Mesenchymal stem cell (in vitro differentiated cells and primary cell): Measurements from ENCODE around the gene CDC5L.

Experiments used
- DNase-seq: peaks from one replicate; pipeline ENCODE4 v3.0.0-alpha.2; 2013
- H2AFZ ChIP-seq: one replicate; pipeline ENCODE4 v1.6.1; 2013; ENCODE audit warnings: low read depth, mild to moderate bottlenecking, control low read depth, inconsistent platforms, low read length, moderate library complexity
- H2AK5ac ChIP-seq: 2 replicates; pipeline ENCODE4 v1.6.1; 2013; ENCODE audit warnings: low read length, moderate library complexity, mild to moderate bottlenecking, inconsistent platforms; ENCODE audit not compliant: severe bottlenecking
- H2BK120ac ChIP-seq: one replicate; pipeline ENCODE4 v1.6.1; 2013; ENCODE audit warnings: low read depth, mild to moderate bottlenecking, inconsistent platforms, low read length, moderate library complexity
- H2BK12ac ChIP-seq, 2 experiments: one replicate each; pipeline ENCODE4 v1.6.1; 2013; ENCODE audit warnings: inconsistent platforms in 2 of 2, low read length in 2 of 2, mild to moderate bottlenecking in 2 of 2, moderate library complexity in 2 of 2, control low read depth in 1 of 2
- H2BK15ac ChIP-seq: one replicate; pipeline ENCODE4 v1.6.1; 2013; ENCODE audit warnings: mild to moderate bottlenecking, low read depth, inconsistent platforms; ENCODE audit not compliant: poor library complexity, severe bottlenecking
- H2BK5ac ChIP-seq: 2 replicates; pipeline ENCODE4 v1.6.1; 2013; ENCODE audit warnings: low read depth, mild to moderate bottlenecking, low read length, control low read depth, inconsistent platforms; ENCODE audit not compliant: poor library complexity, severe bottlenecking
- H3K14ac ChIP-seq, 2 experiments: one replicate each; pipeline ENCODE4 v1.6.1; 2013; ENCODE audit warnings: inconsistent platforms in 2 of 2, low read length in 2 of 2, control low read depth in 1 of 2, mild to moderate bottlenecking in 1 of 2, moderate library complexity in 1 of 2
- H3K18ac ChIP-seq, 2 experiments: one replicate each; pipeline ENCODE4 v1.6.1; 2013; ENCODE audit warnings: inconsistent platforms in 2 of 2, low read length in 2 of 2, control low read depth in 1 of 2, low read depth in 1 of 2, mild to moderate bottlenecking in 1 of 2
- H3K23ac ChIP-seq, 2 experiments: one replicate each; pipeline ENCODE4 v1.6.1; 2013; ENCODE audit warnings: inconsistent platforms in 2 of 2, low read length in 2 of 2, mild to moderate bottlenecking in 2 of 2, moderate library complexity in 2 of 2, control low read depth in 1 of 2
- H3K27ac ChIP-seq: 2 replicates; pipeline ENCODE4 v1.5.1; 2013; ENCODE audit warnings: mild to moderate bottlenecking, moderate library complexity, low read length, control low read depth, inconsistent platforms; ENCODE audit not compliant: poor library complexity, severe bottlenecking
- H3K27me3 ChIP-seq, 2 experiments: 2 replicates each; pipeline versions ENCODE4 v1.6.1 to v1.7.0; 2013; ENCODE audit warnings: low read length in 2 of 2, mild to moderate bottlenecking in 2 of 2, moderate library complexity in 2 of 2, control low read depth in 1 of 2, inconsistent platforms in 1 of 2; ENCODE audit not compliant: control insufficient read depth in 1 of 2, insufficient read depth in 1 of 2
- H3K36me3 ChIP-seq, 2 experiments: 2 replicates each; pipeline versions ENCODE4 v1.6.1 to v1.7.0; 2013; ENCODE audit warnings: low read length in 2 of 2, control low read depth in 1 of 2, inconsistent platforms in 1 of 2, low read depth in 1 of 2, mild to moderate bottlenecking in 1 of 2; ENCODE audit not compliant: insufficient read depth in 2 of 2, control insufficient read depth in 1 of 2
- H3K4ac ChIP-seq, 2 experiments: one replicate each; pipeline ENCODE4 v1.6.1; 2013; ENCODE audit warnings: inconsistent platforms in 2 of 2, low read length in 2 of 2, mild to moderate bottlenecking in 2 of 2, moderate library complexity in 2 of 2, control low read depth in 1 of 2, low read depth in 1 of 2
- H3K4me1 ChIP-seq: 2 replicates; pipeline ENCODE4 v1.6.1; 2013; ENCODE audit warnings: low read depth, low read length, control low read depth; ENCODE audit not compliant: control insufficient read depth, insufficient read depth
- H3K4me2 ChIP-seq: 2 replicates; pipeline ENCODE4 v1.6.1; 2013; ENCODE audit warnings: low read length, mild to moderate bottlenecking, inconsistent platforms; ENCODE audit not compliant: poor library complexity, severe bottlenecking
- H3K4me3 ChIP-seq, 2 experiments: 2 replicates each; pipeline versions ENCODE4 v1.5.1 to v1.7.0; 2013; ENCODE audit warnings: low read length in 2 of 2, mild to moderate bottlenecking in 2 of 2, control low read depth in 1 of 2, low read depth in 1 of 2; ENCODE audit not compliant: insufficient read depth in 1 of 2
- H3K79me1 ChIP-seq: replicated peaks from 2 replicates; pipeline ENCODE4 v1.6.1; 2013; ENCODE audit warnings: mild to moderate bottlenecking, control low read depth, low read length, inconsistent platforms; ENCODE audit not compliant: poor library complexity, severe bottlenecking
- H3K9ac ChIP-seq: 2 replicates; pipeline ENCODE4 v1.7.0; 2013; ENCODE audit warnings: mild to moderate bottlenecking, low read length, moderate library complexity
- H3K9me3 ChIP-seq: 2 replicates; pipeline ENCODE4 v1.7.0; 2013; ENCODE audit warnings: mild to moderate bottlenecking, low read length; ENCODE audit not compliant: control insufficient read depth
- H4K8ac ChIP-seq: one replicate; pipeline ENCODE4 v1.6.1; 2013; ENCODE audit warnings: inconsistent platforms, mild to moderate bottlenecking, low read length, moderate library complexity
- H4K91ac ChIP-seq: one replicate; pipeline ENCODE4 v1.6.1; 2013; ENCODE audit warnings: mild to moderate bottlenecking, low read length, inconsistent platforms
- WGBS: methylation state at CpG from one replicate; pipeline ENCODE4 v1.1.7; 2013; ENCODE audit warnings: mixed read lengths; 5-methylcytosine and 5-hydroxymethylcytosine counted together

The CDC5L gene

GRCh38 chr6:44396968-44397367 is 9.5 kb downstream of the CDC5L start:
- Histone ChIP-seq H2AK5ac (no peak overlapping the region), H3K4me3 (no peak overlapping the region), H3K4me1 (no peaks in the 10 kb centered on the region), H3K4me2 (no peak overlapping the region), H2AFZ (no peak overlapping the region), H3K18ac (no peak overlapping the region), H2BK120ac (no peak overlapping the region), H3K23ac (no peak overlapping the region), H3K79me1 (peaks cover 28% of the 10 kb centered on the region), H2BK12ac (no peak overlapping the region), H4K91ac (no peak overlapping the region), H3K9me3 (no peaks in the 10 kb centered on the region), H4K8ac (no peak overlapping the region), H2BK15ac (no peak overlapping the region), H3K9ac (no peak overlapping the region), H3K4ac (no peak overlapping the region), H3K14ac (no peak overlapping the region), H3K36me3 (peaks cover 25 to 84% of the 10 kb centered on the region in 2 experiments), H2BK5ac (no peak overlapping the region), H3K27ac (no peak overlapping the region), H3K27me3 (no peaks in the 10 kb centered on the region)
- WGBS, result 100% methylated on average over 1 of the region's 3 CpGs
- no peak for DNase-seq

GRCh38 chr6:44397424-44398164 is 10.1 kb downstream of the CDC5L start:
- Histone ChIP-seq H4K91ac (no peak overlapping the region), H3K79me1 (peaks cover 26% of the 10 kb centered on the region), H3K9me3 (no peaks in the 10 kb centered on the region), H3K4ac (no peak overlapping the region), H2BK5ac (no peak overlapping the region), H2BK120ac (no peak overlapping the region), H2BK12ac (no peak overlapping the region), H3K18ac (no peak overlapping the region), H3K27me3 (no peaks in the 10 kb centered on the region), H2AFZ (no peak overlapping the region), H2BK15ac (no peak overlapping the region), H2AK5ac (no peak overlapping the region), H3K14ac (no peak overlapping the region), H3K4me3 (no peak overlapping the region), H3K23ac (no peak overlapping the region), H3K36me3 (peaks cover 25 to 82% of the 10 kb centered on the region in 2 experiments), H3K9ac (no peak overlapping the region), H3K4me2 (no peak overlapping the region), H4K8ac (no peak overlapping the region), H3K4me1 (no peaks in the 10 kb centered on the region), H3K27ac (no peak overlapping the region)
- WGBS, result no CpG with 5 or more reads among the region's 1 CpG
- DNase-seq, result no peak

- no peak overlapping the region for H2BK5ac ChIP-seq
- no peak overlapping the region for H3K14ac ChIP-seq
- H3K4ac ChIP-seq, result no peak overlapping the region
- H2BK12ac ChIP-seq, result no peak overlapping the region
- 100% methylated on average over 1 of the region's 2 CpGs for WGBS
- H2AFZ ChIP-seq, result no peak overlapping the region
- H3K23ac ChIP-seq, result no peak overlapping the region
- H3K27me3 ChIP-seq, result no peaks in the 10 kb centered on the region
- no peak overlapping the region for H2BK15ac ChIP-seq
- H3K4me2 ChIP-seq, result no peak overlapping the region
- no peak overlapping the region for H3K9ac ChIP-seq
- peaks cover 25 to 81% of the 10 kb centered on the region in 2 experiments for H3K36me3 ChIP-seq
- no peak overlapping the region for H3K18ac ChIP-seq
- no peak overlapping the region for H4K8ac ChIP-seq
- no peak for DNase-seq
- no peak overlapping the region for H3K4me3 ChIP-seq
- no peak overlapping the region for H3K27ac ChIP-seq
- no peak overlapping the region for H4K91ac ChIP-seq
- H2BK120ac ChIP-seq, result no peak overlapping the region
- H3K79me1 ChIP-seq, result peaks cover 28% of the 10 kb centered on the region
- peaks cover 2% of the 10 kb centered on the region for H3K4me1 ChIP-seq
- no peaks in the 10 kb centered on the region for H3K9me3 ChIP-seq
- no peak overlapping the region for H2AK5ac ChIP-seq
Observed at GRCh38 chr6:44399991-44400390, 12.5 kb downstream of the CDC5L start.

- Histone ChIP-seq H3K9me3 (no peaks in the 10 kb centered on the region), H2AK5ac (no peak overlapping the region), H2BK5ac (no peak overlapping the region), H3K4me3 (no peak overlapping the region), H3K9ac (no peak overlapping the region), H3K4ac (no peak overlapping the region), H3K4me1 (peaks cover 2% of the 10 kb centered on the region), H3K4me2 (no peak overlapping the region), H2BK12ac (no peak overlapping the region), H2BK15ac (no peak overlapping the region), H2BK120ac (no peak overlapping the region), H3K27me3 (no peaks in the 10 kb centered on the region), H4K8ac (no peak overlapping the region), H3K23ac (no peak overlapping the region), H3K18ac (no peak overlapping the region), H2AFZ (no peak overlapping the region), H4K91ac (no peak overlapping the region), H3K14ac (no peak overlapping the region), H3K79me1 (peaks cover 26% of the 10 kb centered on the region), H3K27ac (no peak overlapping the region), H3K36me3 (peaks cover 25 to 81% of the 10 kb centered on the region in 2 experiments)
- DNase-seq, result no peak
- 100% methylated on average over 2 of the region's 2 CpGs for whole genome bisulfite sequencing
Observed at GRCh38 chr6:44400572-44400971, 13.1 kb downstream of the CDC5L start.
